ENCODE data around the gene SLC39A11. TPM values are rescaled to one million over a fixed set of nuclear protein-coding genes. Genes with fewer than 3 reads are reported as not detected.
A peak's percentile ranks its signal among the peaks of the same experiment; 100 is the strongest.
"Not testable (repeated sequence)": the region's sequence is repeated elsewhere in the genome, so short reads cannot be mapped to it uniquely, and the experiment has no call there.

SLC39A11 gene
- total RNA-seq, 1 experiment from 2014 or later: 24.8 TPM

- DNase-seq (ENCODE audit: low read depth): no peak
- in situ Hi-C loops (cut with HindIII; ENCODE audit: low pct_unique_long_range_greater_than_20kb, low sequenced_read_pairs): no loop called here
These were observed 25.7 kb upstream of the SLC39A11 start for GRCh38 chr17:73118139-73118538.

GRCh38 chr17:73112246-73112645 lies 19.8 kb upstream of the SLC39A11 start:
- in situ Hi-C loops (cut with HindIII; ENCODE audit: low pct_unique_long_range_greater_than_20kb, low sequenced_read_pairs): no loop called here
- no peak for DNase-seq (ENCODE audit: low read depth)

- in situ Hi-C loops (cut with HindIII; ENCODE audit: low pct_unique_long_range_greater_than_20kb, low sequenced_read_pairs): no loop called here
- DNase-seq (ENCODE audit: low read depth): no peak
These were observed 18.9 kb upstream of the SLC39A11 start for GRCh38 chr17:73111386-73111785.

GRCh38 chr17:73107191-73107590 lies 14.7 kb upstream of the SLC39A11 start:
- no peak for DNase-seq (ENCODE audit: low read depth)
- in situ Hi-C loops (cut with HindIII; ENCODE audit: low pct_unique_long_range_greater_than_20kb, low sequenced_read_pairs): no loop called here

GRCh38 chr17:73105431-73105830 lies 12.9 kb upstream of the SLC39A11 start:
- in situ Hi-C loops (cut with HindIII; ENCODE audit: low pct_unique_long_range_greater_than_20kb, low sequenced_read_pairs): no loop called here
- no peak for DNase-seq (ENCODE audit: low read depth)

- DNase-seq (ENCODE audit: low read depth): no peak
- in situ Hi-C loops (cut with HindIII; ENCODE audit: low pct_unique_long_range_greater_than_20kb, low sequenced_read_pairs): no loop called here
These were observed 12.0 kb upstream of the SLC39A11 start for GRCh38 chr17:73104450-73104849.

- in situ Hi-C loops (cut with HindIII; ENCODE audit: low pct_unique_long_range_greater_than_20kb, low sequenced_read_pairs): no loop called here
- DNase-seq (ENCODE audit: low read depth): no peak
These were observed 11.3 kb upstream of the SLC39A11 start for GRCh38 chr17:73103641-73104335.

GRCh38 chr17:73101031-73101430 lies 8.5 kb upstream of the SLC39A11 start:
- in situ Hi-C loops (cut with HindIII; ENCODE audit: low pct_unique_long_range_greater_than_20kb, low sequenced_read_pairs): no loop called here
- no peak for DNase-seq (ENCODE audit: low read depth)

- no peak for DNase-seq (ENCODE audit: low read depth)
- in situ Hi-C loops (cut with HindIII; ENCODE audit: low pct_unique_long_range_greater_than_20kb, low sequenced_read_pairs): no loop called here
These were observed 7.9 kb upstream of the SLC39A11 start for GRCh38 chr17:73100363-73100762.

- DNase-seq (ENCODE audit: low read depth): no peak
- in situ Hi-C loops (cut with HindIII; ENCODE audit: low pct_unique_long_range_greater_than_20kb, low sequenced_read_pairs): no loop called here
These were observed 7.0 kb upstream of the SLC39A11 start for GRCh38 chr17:73099511-73099910.

- DNase-seq (ENCODE audit: low read depth): no peak
- in situ Hi-C loops (cut with HindIII; ENCODE audit: low pct_unique_long_range_greater_than_20kb, low sequenced_read_pairs): no loop called here
These were observed 6.4 kb upstream of the SLC39A11 start for GRCh38 chr17:73098919-73099318.

GRCh38 chr17:73097973-73098765 lies 5.7 kb upstream of the SLC39A11 start:
- in situ Hi-C loops (cut with HindIII; ENCODE audit: low pct_unique_long_range_greater_than_20kb, low sequenced_read_pairs); DNase-seq (ENCODE audit: low read depth): not testable (repeated sequence)

GRCh38 chr17:73096866-73097265 lies 4.4 kb upstream of the SLC39A11 start:
- in situ Hi-C loops (cut with HindIII; ENCODE audit: low pct_unique_long_range_greater_than_20kb, low sequenced_read_pairs): no loop called here

GRCh38 chr17:73096211-73096610 lies 3.7 kb upstream of the SLC39A11 start:
- in situ Hi-C loops (cut with HindIII; ENCODE audit: low pct_unique_long_range_greater_than_20kb, low sequenced_read_pairs): no loop called here
- no peak for DNase-seq (ENCODE audit: low read depth)

More at GRCh38 chr17:73096866-73097265, 4.4 kb upstream of the SLC39A11 start:
- DNase-seq (ENCODE audit: low read depth): no peak

GRCh38 chr17:73093286-73093685 lies 798 bp upstream of the SLC39A11 start:
- no peak for DNase-seq (ENCODE audit: low read depth)
- in situ Hi-C loops (cut with HindIII; ENCODE audit: low pct_unique_long_range_greater_than_20kb, low sequenced_read_pairs): no loop called here

- peak; percentile 13 for DNase-seq (ENCODE audit: low read depth)
- in situ Hi-C loops (cut with HindIII; ENCODE audit: low pct_unique_long_range_greater_than_20kb, low sequenced_read_pairs): no loop called here
These were observed 542 bp downstream of the SLC39A11 start for GRCh38 chr17:73091770-73092522.

- no peak for DNase-seq (ENCODE audit: low read depth)
- in situ Hi-C loops (cut with HindIII; ENCODE audit: low pct_unique_long_range_greater_than_20kb, low sequenced_read_pairs): no loop called here
These were observed 1.1 kb downstream of the SLC39A11 start for GRCh38 chr17:73091410-73091769.

- in situ Hi-C loops (cut with HindIII; ENCODE audit: low pct_unique_long_range_greater_than_20kb, low sequenced_read_pairs): no loop called here
- DNase-seq (ENCODE audit: low read depth): no peak
These were observed 1.9 kb downstream of the SLC39A11 start for GRCh38 chr17:73090396-73091202.
